Stimulated activated CD4-positive, alpha-beta T cell treated with anti-CD3 and anti-CD28 coated beads, Interleukin-2, amount 100 ng/mL, for 48 hours (primary cell): ENCODE results near the gene ZFTA.

ENCODE experiments used
- DNase-seq, 2 donors: peaks; one replicate each; pipeline ENCODE4 v3.0.0-alpha.2; 2020

The ZFTA gene

DNA sequence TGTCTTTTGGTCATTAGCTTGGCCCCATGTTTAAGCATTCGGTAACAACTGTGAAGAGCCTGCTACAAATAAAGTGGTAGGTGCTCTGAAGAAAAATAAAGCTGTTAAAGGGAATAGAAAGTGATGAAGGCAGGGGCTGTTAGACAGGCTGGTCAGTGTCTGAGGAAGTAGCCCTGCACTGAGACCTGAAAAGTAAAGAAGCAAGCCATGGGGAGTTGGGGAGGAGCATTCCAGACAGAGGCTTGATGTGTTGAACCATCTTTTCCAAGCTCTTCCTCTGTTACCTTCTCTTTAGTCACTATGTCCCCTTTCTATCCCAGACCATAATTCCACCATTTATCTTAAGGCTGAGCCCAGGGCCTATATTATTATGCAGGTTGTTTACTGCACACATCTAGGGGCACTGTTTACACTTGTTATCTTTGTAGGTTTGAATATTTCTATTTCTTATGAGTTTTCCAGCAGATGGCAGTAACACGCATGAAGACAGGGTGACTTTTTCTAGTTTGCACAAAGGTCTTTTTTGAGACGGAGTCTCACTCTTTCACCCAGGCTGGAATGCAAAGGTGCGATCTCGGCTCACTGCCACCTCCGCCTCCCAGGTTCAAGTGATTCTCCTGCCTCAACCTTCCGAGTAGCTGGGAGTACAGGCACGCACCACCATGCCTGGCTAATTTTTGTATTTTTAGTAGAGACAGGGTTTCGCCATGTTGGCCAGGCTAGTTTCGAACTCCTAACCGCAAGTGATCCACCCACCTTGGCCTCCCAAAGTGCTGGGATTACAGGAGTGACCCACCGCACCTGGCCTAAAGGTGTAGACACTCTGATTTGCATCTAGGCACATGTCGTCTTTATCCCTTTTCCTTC lies 23.0 kb downstream of the ZFTA start:
- no peak for DNase-seq

DNA sequence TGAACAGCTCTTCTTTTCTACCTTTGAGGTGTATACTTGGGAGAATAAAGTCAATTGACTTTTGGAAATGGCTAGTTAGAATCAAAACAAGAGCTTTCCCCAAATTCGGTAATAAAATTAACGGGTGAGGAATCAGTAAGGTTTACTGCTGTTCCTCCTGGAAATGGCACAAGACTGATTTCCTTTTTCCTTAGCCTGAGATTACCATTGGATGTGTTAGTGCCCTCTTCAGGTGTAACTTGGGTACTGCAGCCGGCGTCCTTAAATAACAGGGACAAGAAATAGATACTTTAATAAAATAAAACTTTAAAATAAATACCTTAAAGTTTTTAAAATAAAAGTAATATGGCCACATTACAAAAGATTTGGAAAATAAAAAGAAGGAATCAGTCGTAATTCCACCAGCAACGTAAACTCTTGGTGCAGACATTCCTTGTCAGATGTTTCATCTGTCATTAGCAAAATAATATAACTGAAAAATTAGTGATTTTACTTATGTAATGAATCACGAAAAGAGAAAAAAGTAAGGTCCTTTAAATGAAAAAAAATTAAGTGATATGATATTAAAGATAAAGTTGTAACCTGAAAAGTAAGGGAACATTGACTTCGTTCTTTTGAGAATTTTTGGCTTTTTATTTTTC lies 29.7 kb downstream of the ZFTA start:
- peak; percentile 65 to 71 for DNase-seq

DNA sequence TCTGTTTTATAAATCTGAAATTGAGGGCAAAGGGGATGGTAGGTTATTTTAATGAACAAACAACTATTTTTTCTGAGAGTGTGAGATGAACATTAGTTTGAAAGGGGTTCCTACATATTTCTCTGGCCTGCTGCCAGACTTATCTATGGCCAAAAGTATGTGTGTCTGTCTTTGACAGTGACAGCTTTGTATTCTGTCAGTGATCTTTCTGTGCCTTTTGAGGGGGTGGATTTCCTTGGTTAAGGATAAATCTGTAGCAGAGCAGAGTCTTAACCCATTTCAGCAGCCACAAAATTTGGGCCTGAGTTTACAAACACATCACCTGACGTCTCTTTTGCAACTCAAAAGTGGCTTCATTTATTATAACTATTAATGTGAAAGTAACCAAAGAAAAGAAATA lies 30.9 kb downstream of the ZFTA start:
- DNase-seq, result no peak

DNA sequence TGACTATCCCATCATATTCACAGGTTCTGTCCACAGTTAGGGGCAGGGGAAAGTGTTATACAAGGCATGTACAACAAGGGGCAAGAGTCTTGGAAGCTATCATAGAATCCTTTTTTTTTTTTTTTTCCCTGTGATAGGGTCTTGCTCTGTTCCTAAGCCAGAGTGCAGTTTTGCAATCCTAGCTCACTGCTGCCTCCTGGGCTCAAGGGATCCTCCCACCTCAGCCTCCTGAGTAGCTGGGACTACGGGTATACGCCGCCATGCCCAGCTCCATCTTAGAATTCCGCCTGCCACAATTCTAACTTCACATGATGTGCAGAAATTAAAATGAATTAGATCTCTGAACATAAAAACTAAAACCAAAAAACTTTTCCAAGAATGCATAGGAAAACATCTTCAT lies 31.7 kb downstream of the ZFTA start:
- no peak for DNase-seq

DNA sequence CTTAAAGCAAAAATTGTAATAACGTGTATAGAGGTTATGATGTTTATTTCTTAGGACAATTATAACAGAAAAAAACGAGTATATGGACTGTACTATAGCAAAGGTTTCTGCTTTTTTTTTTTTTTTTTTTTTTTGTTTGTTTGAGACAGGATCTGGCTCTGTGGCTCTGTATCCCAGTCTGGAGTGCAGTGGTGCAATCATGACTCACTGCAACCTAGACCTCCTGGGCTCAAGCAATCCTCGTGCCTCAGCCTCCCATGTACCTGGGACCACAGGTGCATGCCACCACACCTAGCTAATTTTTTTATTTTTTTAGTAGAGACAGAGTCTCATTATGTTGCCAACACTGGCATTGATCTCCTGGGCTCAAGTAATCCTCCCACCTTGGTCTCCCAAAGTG lies 39.2 kb downstream of the ZFTA start:
- DNase-seq, result no peak

DNA sequence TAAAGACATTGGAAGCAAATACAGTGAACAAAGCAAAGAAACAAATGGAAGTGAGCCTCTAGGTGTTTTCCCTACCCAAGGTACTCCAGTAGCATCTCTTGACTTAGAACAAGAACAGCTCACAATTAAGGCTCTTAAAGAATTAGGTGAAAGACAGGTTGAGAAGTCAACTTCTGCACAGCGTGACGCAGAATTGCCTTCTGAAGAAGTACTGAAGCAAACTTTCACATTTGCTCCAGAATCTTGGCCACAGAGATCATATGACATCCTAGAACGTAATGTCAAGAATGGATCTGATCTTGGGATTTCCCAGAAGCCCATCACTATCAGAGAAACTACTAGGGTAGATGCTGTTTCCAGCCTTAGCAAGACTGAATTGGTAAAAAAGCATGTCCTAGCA lies 48.0 kb downstream of the ZFTA start:
- no peak for DNase-seq

DNA sequence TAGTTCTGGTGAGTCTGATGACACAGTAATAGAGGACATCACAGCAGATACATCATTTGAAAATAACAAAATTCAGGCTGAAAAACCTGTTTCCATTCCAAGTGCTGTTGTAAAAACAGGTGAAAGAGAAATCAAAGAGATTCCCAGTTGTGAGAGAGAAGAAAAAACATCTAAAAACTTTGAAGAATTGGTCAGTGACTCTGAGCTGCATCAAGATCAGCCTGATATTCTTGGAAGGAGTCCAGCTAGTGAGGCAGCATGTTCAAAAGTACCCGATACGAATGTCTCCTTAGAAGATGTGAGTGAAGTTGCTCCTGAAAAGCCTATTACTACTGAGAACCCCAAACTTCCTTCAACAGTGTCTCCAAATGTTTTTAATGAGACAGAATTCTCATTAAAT lies 48.6 kb downstream of the ZFTA start:
- no peak for DNase-seq

DNA sequence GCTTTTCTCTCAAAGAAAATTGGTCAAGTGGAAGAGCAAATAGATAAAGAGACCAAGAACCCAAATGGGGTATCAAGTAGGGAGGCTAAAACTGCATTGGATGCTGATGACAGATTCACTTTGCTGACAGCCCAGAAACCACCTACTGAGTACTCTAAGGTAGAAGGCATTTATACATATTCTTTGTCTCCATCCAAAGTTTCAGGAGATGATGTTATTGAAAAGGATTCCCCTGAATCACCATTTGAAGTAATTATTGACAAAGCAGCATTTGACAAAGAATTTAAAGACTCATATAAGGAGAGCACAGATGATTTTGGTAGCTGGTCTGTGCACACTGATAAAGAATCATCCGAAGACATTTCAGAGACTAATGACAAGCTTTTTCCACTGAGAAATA lies 49.6 kb downstream of the ZFTA start:
- DNase-seq, result no peak
